HCT116 (cell line): Measurements from ENCODE around the gene KCNS3. TPM values are rescaled to one million over a fixed set of nuclear protein-coding genes. Genes with fewer than 3 reads are reported as not detected.
A peak's percentile ranks its signal among the peaks of the same experiment; 100 is the strongest.

Source experiments
- ATAC-seq: fragments of 200-7000 bp; cut with Tn5 transposase; 2 replicates; pipeline ENCODE4 v1.9.1; 2020; ENCODE audit warnings: mild to moderate bottlenecking, moderate library complexity
- BruUV-seq: library from RNA; stranded (reverse); fragments of 400-500 nt; replicated peaks from 2 replicates; lab custom pipeline; 2021; lab: Mats Ljungman, UMichigan
- CTCF ChIA-PET: fragments of 300-600 bp; sonication (Branson Sonifier 250); formaldehyde crosslinking; loops from one replicate; lab custom pipeline; 2021; ENCODE audit warnings: antibody characterized with exemption; lab: Charles Lee
- POLR2A ChIA-PET: fragments of 300-600, 350-600 bp; sonication (Branson Sonifier 250); formaldehyde crosslinking; loops from one replicate; lab custom pipeline; 2021; ENCODE audit warnings: antibody characterized with exemption; lab: Charles Lee
- RAD21 ChIA-PET, 2 experiments: fragments of 300-600 bp; sonication (Branson Sonifier 250); formaldehyde crosslinking; loops; one replicate each; lab custom pipeline; 2023; ENCODE audit warnings: low total read pairs in 2 of 2; ENCODE audit not compliant: uncharacterized antibody in 2 of 2, unreplicated experiment in 2 of 2, low non-redundant PET in 1 of 2; lab: Charles Lee
- DNase-seq: peaks from one replicate; pipeline ENCODE4 v3.0.0-alpha.2; 2010; ENCODE audit warnings: low read depth, low spot score
- H2AFZ ChIP-seq: fragments of 200-600 bp; shearing (Covaris generic), sonication (generic); 2 replicates; pipeline ENCODE4 v1.6.1; 2017; ENCODE audit warnings: low read depth, mixed run types, mixed read lengths, antibody characterized with exemption, low read length; ENCODE audit not compliant: poor library complexity, severe bottlenecking
- H3K27ac ChIP-seq: 2 replicates; pipeline ENCODE4 v1.5.1; 2012; ENCODE audit warnings: low read depth, low read length
- H3K27me3 ChIP-seq: fragments of 200-600 bp; sonication (generic); 2 replicates; pipeline ENCODE4 v1.6.1; 2016; ENCODE audit warnings: mixed run types, low read length, mixed read lengths; ENCODE audit not compliant: insufficient read depth
- H3K36me3 ChIP-seq, 2 experiments: fragments of 200-500 bp in 1 of 2; fragments of 200-600 bp in 1 of 2; sonication (Bioruptor generic) in 1 of 2; sonication (generic) in 1 of 2; 2 replicates each; pipeline versions ENCODE4 v1.5.1 to v1.6.1; 2014 to 2016; ENCODE audit warnings: low read length in 2 of 2, inconsistent platforms in 1 of 2, mixed read lengths in 1 of 2, mixed run types in 1 of 2; ENCODE audit not compliant: insufficient read depth in 2 of 2, control insufficient read depth in 1 of 2
- H3K4me1 ChIP-seq, 2 experiments: fragments of 200-600 bp in 1 of 2; sonication (generic) in 1 of 2; 2 replicates each; pipeline versions ENCODE4 v1.5.1 to v1.6.1; 2012 to 2017; ENCODE audit warnings: low read length in 2 of 2, inconsistent platforms in 1 of 2, mild to moderate bottlenecking in 1 of 2, mixed read lengths in 1 of 2, mixed run types in 1 of 2, moderate library complexity in 1 of 2; ENCODE audit not compliant: insufficient read depth in 2 of 2, control insufficient read depth in 1 of 2
- H3K4me2 ChIP-seq: fragments of 200-600 bp; sonication (generic); 2 replicates; pipeline ENCODE4 v1.6.1; 2017; ENCODE audit warnings: mixed run types, low read length, mixed read lengths
- H3K4me3 ChIP-seq, 2 experiments: fragments of 200-600 bp in 1 of 2; sonication (generic) in 1 of 2; replicated peaks in 1 of 2; 2 replicates each; pipeline ENCODE4 v1.5.1; 2011 to 2016; ENCODE audit warnings: low read length in 2 of 2, control low read depth in 1 of 2, low read depth in 1 of 2, mild to moderate bottlenecking in 1 of 2, mixed read lengths in 1 of 2, mixed run types in 1 of 2
- H3K79me2 ChIP-seq: fragments of 200-600 bp; sonication (generic); 2 replicates; pipeline ENCODE4 v1.6.1; 2017; ENCODE audit warnings: mild to moderate bottlenecking, mixed run types, low read length, moderate library complexity, mixed read lengths; ENCODE audit not compliant: insufficient read depth
- H3K9ac ChIP-seq: fragments of 200-600 bp; sonication (generic); 2 replicates; pipeline ENCODE4 v1.6.1; 2016; ENCODE audit warnings: low read length, mixed read lengths
- H3K9me2 ChIP-seq: fragments of 200-600 bp; sonication (generic), shearing (Covaris generic); 2 replicates; pipeline ENCODE4 v1.6.1; 2017; ENCODE audit warnings: mixed run types, mild to moderate bottlenecking, moderate library complexity; ENCODE audit not compliant: insufficient read depth
- H3K9me3 ChIP-seq, 2 experiments: fragments of 200-500 bp in 1 of 2; fragments of 200-600 bp in 1 of 2; sonication (Bioruptor generic) in 1 of 2; sonication (generic) in 1 of 2; 2 replicates each; pipeline ENCODE4 v1.6.1; 2014 to 2017; ENCODE audit warnings: low read length in 2 of 2, mixed read lengths in 2 of 2, inconsistent platforms in 1 of 2, low read depth in 1 of 2, mild to moderate bottlenecking in 1 of 2, mixed run types in 1 of 2, moderate library complexity in 1 of 2; ENCODE audit not compliant: control insufficient read depth in 1 of 2, insufficient read depth in 1 of 2
- H4K20me1 ChIP-seq: fragments of 200-600 bp; sonication (generic), shearing (Covaris generic); 2 replicates; pipeline ENCODE4 v1.6.1; 2017; ENCODE audit warnings: mixed run types, mild to moderate bottlenecking, moderate library complexity; ENCODE audit not compliant: insufficient read depth
- CBX3 ChIP-seq: IDR thresholded peaks from 2 replicates; pipeline ENCODE4 v1.6.1; 2012; ENCODE audit warnings: low read depth
- FOSL1 ChIP-seq: IDR thresholded peaks from 2 replicates; pipeline ENCODE4 v1.6.1; 2012; ENCODE audit warnings: low read depth
- MAX ChIP-seq: IDR thresholded peaks from 2 replicates; pipeline ENCODE4 v1.6.1; 2012
- RAD21 ChIP-seq: IDR thresholded peaks from 2 replicates; pipeline ENCODE4 v1.6.1; 2012; ENCODE audit warnings: low read depth, mild to moderate bottlenecking
- SP1 ChIP-seq: IDR thresholded peaks from 2 replicates; pipeline ENCODE4 v1.6.1; 2012; ENCODE audit warnings: low read depth
- YY1 ChIP-seq: IDR thresholded peaks from 2 replicates; pipeline ENCODE4 v1.6.1; 2011; ENCODE audit warnings: low read length, low read depth, moderate library complexity, mild to moderate bottlenecking; ENCODE audit not compliant: insufficient replicate concordance; ENCODE audit errors: extremely low read depth
- intact Hi-C: fragments of 100-400 bp; cut with micrococcal nuclease; formaldehyde crosslinking; loops from 2 replicates; pipeline ENCODE4 v1.10.0; 2022
- total RNA-seq: library from RNA; stranded (reverse); gene quantifications from one replicate; pipeline ENCODE4 v1.2.1, GENCODE V29; 2021; ENCODE audit not compliant: unreplicated experiment
- TF ChIP-seq, protein P1 (sequence below), 3 experiments: fragments of 200-600 bp in 1 of 3; sonication (generic) in 1 of 3; IDR thresholded peaks in 2 of 3; conservative IDR thresholded peaks in 1 of 3; 2 replicates each; pipeline ENCODE4 v1.5.1; 2012 to 2017; ENCODE audit warnings: low read depth in 2 of 3, low read length in 2 of 3, antibody characterized with exemption in 1 of 3, borderline replicate concordance in 1 of 3, control low read depth in 1 of 3, mild to moderate bottlenecking in 1 of 3, mixed read lengths in 1 of 3, mixed run types in 1 of 3, moderate library complexity in 1 of 3; ENCODE audit not compliant: insufficient read depth in 1 of 3

KCNS3 gene
- total RNA-seq, 1 experiment from 2014 or later = 5.2 TPM

DNA sequence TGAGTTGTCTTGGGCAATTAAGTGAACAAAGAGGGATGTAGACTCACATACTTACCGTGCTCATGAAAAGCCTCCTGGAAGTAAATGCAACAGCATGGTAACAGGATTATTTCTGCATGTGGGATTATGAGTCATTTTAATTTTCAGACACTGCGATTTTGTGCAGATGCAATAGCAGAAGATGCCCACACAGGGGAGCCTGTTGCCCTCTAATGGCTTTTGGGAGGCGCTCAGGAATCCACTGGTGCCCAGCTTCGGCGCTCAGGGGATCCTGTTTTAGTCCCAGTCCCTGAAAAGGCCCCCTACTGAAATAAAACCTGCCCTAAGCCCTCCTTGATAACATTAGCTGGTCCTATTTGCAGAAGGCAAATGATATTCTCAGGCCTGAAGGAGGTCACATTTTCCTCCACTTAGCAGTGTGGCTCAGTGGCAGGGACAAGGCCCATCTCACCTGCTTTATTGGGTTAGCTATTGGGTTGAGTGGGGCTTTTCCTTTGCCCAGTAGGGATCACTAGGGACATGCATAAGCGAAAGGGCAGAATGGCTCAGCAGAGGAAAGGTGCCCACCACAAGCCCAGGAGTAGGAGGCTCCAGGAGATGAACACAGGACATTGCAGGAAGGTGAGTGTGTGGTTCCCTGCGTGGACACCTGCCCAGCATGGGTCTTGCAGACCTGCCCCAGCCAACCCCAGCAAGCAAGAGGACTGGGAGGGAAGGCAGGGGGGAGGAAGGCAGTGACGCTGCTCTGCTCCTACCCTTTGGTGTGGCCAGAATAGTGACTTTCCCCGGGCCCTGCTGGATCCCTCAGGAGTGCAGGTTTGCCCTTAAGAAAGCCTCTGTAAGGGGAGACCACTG is 26.5 kb upstream of the KCNS3 start:
- Histone ChIP-seq H3K4me1 (no peaks in the 10 kb centered on the region), H2AFZ (peak overlapping the region; percentile 86), H3K9me3 (no peaks in the 10 kb centered on the region), H3K79me2 (no peaks in the 10 kb centered on the region), H3K4me2 (no peak overlapping the region), H3K9me2 (no peaks in the 10 kb centered on the region), H4K20me1 (no peaks in the 10 kb centered on the region), H3K9ac (no peak overlapping the region), H3K27ac (no peak overlapping the region), H3K27me3 (peaks cover 24% of the 10 kb centered on the region), H3K4me3 (no peak overlapping the region), H3K36me3 (no peaks in the 10 kb centered on the region)
- POLR2A ChIA-PET = no interaction called here
- RAD21 ChIA-PET = interaction anchor here (1.2 to 1.3 kb wide), 2 partner anchors 67 to 266 kb away, joined by 3 read pairs; no protein-coding TSS in a partner anchor
- peak; percentile 51 for DNase-seq
- CTCF ChIA-PET = interaction anchor here (0.6 to 3.3 kb wide), 8 partner anchors 27 to 530 kb away, joined by 3 to 16 read pairs (median 6); partner anchors contain the start of gene KCNS3
- intact Hi-C loops = loop anchor here (1.0 to 2.0 kb wide), 6 partner anchors 67 to 526 kb away; no protein-coding TSS in a partner anchor
- BruUV-seq = no TSS peak
- ATAC-seq = peak; percentile 87
- TF ChIP-seq, protein P1, sequence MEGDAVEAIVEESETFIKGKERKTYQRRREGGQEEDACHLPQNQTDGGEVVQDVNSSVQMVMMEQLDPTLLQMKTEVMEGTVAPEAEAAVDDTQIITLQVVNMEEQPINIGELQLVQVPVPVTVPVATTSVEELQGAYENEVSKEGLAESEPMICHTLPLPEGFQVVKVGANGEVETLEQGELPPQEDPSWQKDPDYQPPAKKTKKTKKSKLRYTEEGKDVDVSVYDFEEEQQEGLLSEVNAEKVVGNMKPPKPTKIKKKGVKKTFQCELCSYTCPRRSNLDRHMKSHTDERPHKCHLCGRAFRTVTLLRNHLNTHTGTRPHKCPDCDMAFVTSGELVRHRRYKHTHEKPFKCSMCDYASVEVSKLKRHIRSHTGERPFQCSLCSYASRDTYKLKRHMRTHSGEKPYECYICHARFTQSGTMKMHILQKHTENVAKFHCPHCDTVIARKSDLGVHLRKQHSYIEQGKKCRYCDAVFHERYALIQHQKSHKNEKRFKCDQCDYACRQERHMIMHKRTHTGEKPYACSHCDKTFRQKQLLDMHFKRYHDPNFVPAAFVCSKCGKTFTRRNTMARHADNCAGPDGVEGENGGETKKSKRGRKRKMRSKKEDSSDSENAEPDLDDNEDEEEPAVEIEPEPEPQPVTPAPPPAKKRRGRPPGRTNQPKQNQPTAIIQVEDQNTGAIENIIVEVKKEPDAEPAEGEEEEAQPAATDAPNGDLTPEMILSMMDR (IDR thresholded peaks at IDR 0.05 in 2 of 3, conservative IDR thresholded peaks at IDR 0.05 in 1 of 3; ENCODE audit: borderline replicate concordance in 1 of 3, insufficient read depth in 1 of 3, low read depth in 2 of 3, low read length in 2 of 3) = peak; percentile 80 to 93 (median 90)
- TF ChIP-seq CBX3 (0 out of 2 replicates have a peak, but pooled peaks have one; percentile 38), RAD21 (peak; percentile 97), SP1 (no peak), FOSL1 (no peak), YY1 (no peak), MAX (0 out of 2 replicates have a peak, but pooled peaks have one; percentile 19)
